ENCODE data around the gene CASKIN1. TPM values are rescaled to one million over a fixed set of nuclear protein-coding genes. Genes with fewer than 3 reads are reported as not detected.

Gene CASKIN1
- total RNA-seq, 6 donors from 2014 or later: 0.06 to 1.0 (median 0.15) TPM; not detected in 3

DNA sequence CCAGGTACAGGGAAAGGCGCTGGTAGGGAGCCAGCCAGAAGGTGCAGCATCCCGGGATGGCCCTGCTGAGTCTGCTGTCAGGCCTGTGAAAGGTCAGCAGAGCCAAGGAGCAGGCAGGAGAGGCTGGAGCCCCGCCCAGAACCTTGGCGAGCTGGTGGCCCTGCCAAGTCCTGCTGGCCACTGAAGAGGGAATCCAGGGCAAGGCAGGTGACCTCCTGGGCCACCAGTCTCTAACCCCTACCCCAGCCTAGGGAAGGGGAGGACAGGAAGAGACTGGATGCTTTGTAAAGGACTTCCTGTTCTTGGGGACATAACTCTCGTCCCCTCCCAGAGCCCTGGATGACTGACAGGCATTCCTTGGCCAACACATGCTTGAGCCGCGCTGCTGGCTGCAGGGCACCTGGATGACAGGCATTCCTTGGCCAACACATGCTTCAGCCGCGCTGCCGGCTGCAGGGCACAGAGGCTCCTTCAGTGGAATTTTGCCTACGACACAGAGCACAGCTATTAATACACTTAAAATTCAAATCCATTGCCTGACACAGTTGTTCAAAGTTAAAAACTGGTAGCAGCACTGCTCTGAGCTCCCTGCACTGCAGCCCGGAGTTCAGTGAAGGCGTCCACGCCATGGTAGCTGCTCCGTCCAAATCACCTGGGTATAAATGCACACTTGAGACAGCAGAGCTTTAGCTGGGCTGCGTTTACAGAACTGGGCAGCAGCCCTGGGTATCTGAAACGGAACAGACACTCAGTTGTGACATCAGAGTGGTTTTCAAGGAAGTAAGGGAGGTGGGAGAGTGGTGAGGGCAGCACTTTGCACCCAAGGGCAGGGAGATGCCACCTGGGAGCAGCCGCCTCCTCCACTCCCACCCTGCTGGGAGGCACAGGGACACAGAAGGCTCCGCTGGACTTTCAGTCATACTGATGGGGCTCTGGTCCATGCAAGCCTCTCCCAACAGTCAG, 16.2 kb upstream of the CASKIN1 start:
- H3K9me3 ChIP-seq: no peaks in the 10 kb centered on the region
- peaks cover 0 to 33% (median 22%) of the 10 kb centered on the region in 4 donors for H3K36me3 ChIP-seq
- WGBS, 2 donors: 53 to 55% methylated on average over 13 to 19 of the region's 19 CpGs
- H3K27ac ChIP-seq: peak overlapping the region; percentile 52 to 87 (median 67)
- peak; percentile 5 to 37 for TF ChIP-seq POLR2AphosphoS5 (IDR thresholded peaks at IDR 0.05)
- TF ChIP-seq, protein P1, sequence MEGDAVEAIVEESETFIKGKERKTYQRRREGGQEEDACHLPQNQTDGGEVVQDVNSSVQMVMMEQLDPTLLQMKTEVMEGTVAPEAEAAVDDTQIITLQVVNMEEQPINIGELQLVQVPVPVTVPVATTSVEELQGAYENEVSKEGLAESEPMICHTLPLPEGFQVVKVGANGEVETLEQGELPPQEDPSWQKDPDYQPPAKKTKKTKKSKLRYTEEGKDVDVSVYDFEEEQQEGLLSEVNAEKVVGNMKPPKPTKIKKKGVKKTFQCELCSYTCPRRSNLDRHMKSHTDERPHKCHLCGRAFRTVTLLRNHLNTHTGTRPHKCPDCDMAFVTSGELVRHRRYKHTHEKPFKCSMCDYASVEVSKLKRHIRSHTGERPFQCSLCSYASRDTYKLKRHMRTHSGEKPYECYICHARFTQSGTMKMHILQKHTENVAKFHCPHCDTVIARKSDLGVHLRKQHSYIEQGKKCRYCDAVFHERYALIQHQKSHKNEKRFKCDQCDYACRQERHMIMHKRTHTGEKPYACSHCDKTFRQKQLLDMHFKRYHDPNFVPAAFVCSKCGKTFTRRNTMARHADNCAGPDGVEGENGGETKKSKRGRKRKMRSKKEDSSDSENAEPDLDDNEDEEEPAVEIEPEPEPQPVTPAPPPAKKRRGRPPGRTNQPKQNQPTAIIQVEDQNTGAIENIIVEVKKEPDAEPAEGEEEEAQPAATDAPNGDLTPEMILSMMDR (IDR thresholded peaks at IDR 0.05): no peak
- H3K27me3 ChIP-seq: no peaks in the 10 kb centered on the region
- DNase-seq (peak; percentile 77 to 79), ATAC-seq (ENCODE audit: low FRiP score in 2 of 2) (peak in 1 of 2 donors; percentile 59)
- H3K4me1 ChIP-seq: peaks cover 31 to 37% (median 34%) of the 10 kb centered on the region in 4 donors
- peak overlapping the region in 3 of 4 donors; percentile 92 to 97 (median 96) for H3K4me3 ChIP-seq

DNA sequence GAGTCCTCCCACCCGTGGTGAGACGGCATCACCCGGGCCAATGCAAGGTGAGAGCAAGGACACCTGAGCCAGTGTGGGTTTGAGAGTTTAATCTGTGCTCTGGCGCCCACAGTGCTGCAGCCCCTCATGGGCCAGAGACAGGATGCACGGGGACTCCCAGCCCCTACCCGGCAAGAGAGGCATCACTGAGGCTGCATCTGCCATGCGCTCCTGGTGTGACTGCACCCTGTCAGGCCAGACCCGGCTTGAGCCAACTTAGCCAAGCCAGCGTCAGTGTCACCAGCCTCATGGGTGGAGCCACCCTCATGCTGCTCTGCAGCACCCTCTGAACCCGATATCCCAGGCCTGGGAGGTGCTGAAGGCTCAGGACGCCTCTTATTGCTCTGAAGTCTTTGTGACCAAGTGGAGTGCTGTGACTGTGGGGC, 15.5 kb upstream of the CASKIN1 start:
- Histone ChIP-seq H3K36me3 (peaks cover 0 to 41% (median 29%) of the 10 kb centered on the region in 4 donors), H3K27me3 (no peaks in the 10 kb centered on the region), H3K27ac (peak overlapping the region; percentile 10 to 87 (median 63)), H3K9me3 (no peaks in the 10 kb centered on the region), H3K4me3 (no peak overlapping the region), H3K4me1 (peaks cover 31 to 40% (median 34%) of the 10 kb centered on the region in 4 donors)
- WGBS, 2 donors: 73 to 76% methylated on average over 3 to 11 of the region's 11 CpGs
- TF ChIP-seq EP300 (IDR thresholded peaks at IDR 0.05) (no peak), POLR2A (IDR thresholded peaks at IDR 0.05) (no peak), POLR2AphosphoS5 (IDR thresholded peaks at IDR 0.05) (no peak)
- TF ChIP-seq, protein P1 (IDR thresholded peaks at IDR 0.05): no peak
- ATAC-seq (ENCODE audit: low FRiP score in 2 of 2) (no peak), DNase-seq (no peak)

DNA sequence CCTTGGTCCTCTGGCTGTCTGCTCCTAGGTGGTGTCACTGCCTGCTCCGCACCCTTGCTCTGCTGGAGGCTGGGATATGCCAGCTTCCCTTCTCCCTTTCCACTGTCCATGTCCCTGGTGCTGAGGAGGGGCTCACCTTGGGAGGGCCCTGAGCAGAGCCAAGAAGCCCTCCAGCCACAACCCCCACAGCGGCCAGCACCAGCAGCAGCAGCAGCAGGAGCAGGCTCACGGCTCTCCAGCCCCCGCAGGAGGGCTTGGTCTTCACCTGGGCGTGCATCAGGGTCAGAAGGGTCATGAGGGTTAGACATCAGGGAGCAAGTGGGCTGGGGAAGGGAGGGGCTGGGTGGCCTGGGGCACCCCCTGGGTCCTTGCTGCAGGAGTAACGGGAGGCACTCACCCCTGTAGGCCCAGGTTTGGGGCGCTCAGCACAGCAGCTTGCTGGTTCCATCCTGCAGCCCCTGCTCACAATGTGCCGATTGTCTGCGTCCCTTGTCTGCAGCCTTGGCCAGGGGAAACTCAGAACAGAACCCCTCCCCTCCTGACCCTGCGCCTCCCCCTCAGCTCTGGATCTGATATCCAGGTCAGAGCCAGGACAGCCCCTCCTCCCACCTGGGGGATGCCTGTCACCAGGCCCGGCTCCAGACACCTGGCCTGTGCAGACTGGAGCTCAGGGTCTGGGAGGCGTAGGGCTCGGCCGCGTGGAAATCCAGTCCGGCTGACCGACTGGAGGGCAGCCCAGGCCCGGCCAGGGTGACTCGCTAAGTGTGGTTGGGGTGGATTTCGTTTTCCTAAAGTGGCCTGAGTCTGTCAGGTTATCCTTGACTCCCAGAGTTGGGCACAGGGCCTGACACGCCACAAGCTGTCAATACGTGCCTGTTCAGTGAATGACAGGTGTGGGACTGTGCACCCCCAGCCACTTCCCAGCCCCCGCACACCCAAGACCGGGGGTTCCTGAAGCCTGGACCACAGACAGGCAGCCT, 14.3 kb upstream of the CASKIN1 start, which contains the start of gene BRICD5:
Gene BRICD5, minus strand, starts transcription at position 478 of the 980 bp plus-strand sequence. Its CDS starts 30 bp downstream, at position 448.
- no peak for ATAC-seq (ENCODE audit: low FRiP score in 2 of 2)
- H3K36me3 ChIP-seq: peaks cover 0 to 42% (median 33%) of the 10 kb centered on the region in 4 donors
- H3K27ac ChIP-seq: peak within 1 kb of the TSS; percentile 10 to 87 (median 63)

DNA sequence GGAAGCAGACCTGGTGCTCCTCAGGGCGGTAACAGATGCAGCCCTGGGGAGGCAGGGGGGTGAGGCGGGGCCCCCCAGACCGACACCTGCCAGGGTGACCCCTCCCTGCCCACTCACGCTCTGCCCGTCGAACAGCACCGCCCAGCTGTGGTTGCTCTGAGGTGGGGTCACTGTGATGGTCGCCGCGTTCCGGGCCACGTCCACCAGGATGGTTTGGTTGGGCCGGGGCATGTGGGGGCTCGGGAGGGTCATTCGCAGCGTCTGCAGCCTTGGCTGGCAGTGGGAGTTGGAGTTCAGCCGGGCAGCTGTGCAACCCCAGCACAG, 13.6 kb upstream of the CASKIN1 start:
- no peaks in the 10 kb centered on the region for H3K27me3 ChIP-seq
- WGBS, 2 donors: no CpG with 5 or more reads among the region's 17 CpGs
- DNase-seq (peak in 1 of 2 donors; percentile 70), ATAC-seq (ENCODE audit: low FRiP score in 2 of 2) (no peak)
- TF ChIP-seq, protein P1 (IDR thresholded peaks at IDR 0.05): no peak
- TF ChIP-seq EP300 (IDR thresholded peaks at IDR 0.05) (no peak), POLR2AphosphoS5 (IDR thresholded peaks at IDR 0.05) (no peak)
- H3K27ac ChIP-seq: no peak overlapping the region
- no peak overlapping the region for H3K4me3 ChIP-seq
- H3K9me3 ChIP-seq: no peaks in the 10 kb centered on the region
- H3K4me1 ChIP-seq: peaks cover 34 to 44% (median 36%) of the 10 kb centered on the region in 4 donors
- H3K36me3 ChIP-seq: peaks cover 0 to 42% (median 33%) of the 10 kb centered on the region in 4 donors

More for the DNA sequence above, 14.3 kb upstream of the CASKIN1 start, which contains the start of gene BRICD5:
- H3K4me1 ChIP-seq: peaks cover 38 to 49% (median 40%) of the 10 kb centered on the region in 4 donors
- no peaks in the 10 kb centered on the region for H3K9me3 ChIP-seq
- no peak within 1 kb of the TSS for H3K4me3 ChIP-seq
- TF ChIP-seq POLR2A (IDR thresholded peaks at IDR 0.05) (no peak), EP300 (IDR thresholded peaks at IDR 0.05) (no peak), POLR2AphosphoS5 (IDR thresholded peaks at IDR 0.05) (no peak)
- TF ChIP-seq, protein P1 (IDR thresholded peaks at IDR 0.05): no peak
- H3K27me3 ChIP-seq: no peaks in the 10 kb centered on the region
- no peak for DNase-seq
- 73 to 84% methylated on average over 6 to 16 of the region's 24 CpGs for WGBS, 2 donors
